Measurements from ENCODE around the gene TCOF1. TPM values are rescaled to one million over a fixed set of nuclear protein-coding genes. Genes with fewer than 3 reads are reported as not detected.

The TCOF1 gene
- total RNA-seq, 1 experiment from 2014 or later = 109 TPM

DNA sequence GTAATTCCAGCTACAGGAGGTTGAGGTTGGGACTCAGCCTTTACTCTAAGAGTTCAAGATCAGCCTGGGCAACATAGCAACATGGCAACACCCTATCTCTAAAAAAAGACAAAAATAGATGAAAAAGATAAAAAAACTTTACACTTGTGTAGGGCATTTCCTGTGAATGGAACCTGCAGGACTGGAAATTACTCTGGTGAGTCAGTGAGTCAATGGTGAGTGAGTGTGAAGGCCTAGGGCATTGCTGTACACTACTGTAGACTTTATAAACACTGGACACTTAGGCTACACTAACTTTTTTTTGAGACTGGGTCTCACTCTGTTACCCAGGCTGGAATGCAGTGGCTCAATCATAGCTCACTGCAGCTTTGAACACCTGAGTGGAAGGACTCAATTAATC is 35.3 kb upstream of the TCOF1 start:
- H3K27ac ChIP-seq (ENCODE audit: low read depth, low read length, poor library complexity, severe bottlenecking) = no peak overlapping the region

DNA sequence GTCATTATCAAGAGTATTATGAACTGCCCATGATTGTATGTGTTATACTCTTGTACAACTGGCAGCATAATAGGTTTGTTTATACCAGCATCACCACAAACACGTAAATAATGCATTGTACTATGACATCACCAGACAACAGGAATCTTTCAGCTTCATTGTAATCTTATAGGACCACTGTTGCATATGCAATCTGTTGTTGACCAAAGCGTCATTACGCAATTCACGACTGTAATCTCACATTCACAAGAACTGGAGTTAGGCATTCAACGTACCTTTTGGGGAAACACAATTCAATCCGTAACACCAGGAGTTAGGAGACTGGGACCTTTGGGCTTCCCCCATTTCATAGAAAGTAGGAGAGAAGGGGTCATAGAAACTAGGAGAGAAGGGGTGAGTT is 34.4 kb upstream of the TCOF1 start:
- POLR2A ChIA-PET (ENCODE audit: low non-redundant PET) = no interaction called here
- TF ChIP-seq, protein P1, sequence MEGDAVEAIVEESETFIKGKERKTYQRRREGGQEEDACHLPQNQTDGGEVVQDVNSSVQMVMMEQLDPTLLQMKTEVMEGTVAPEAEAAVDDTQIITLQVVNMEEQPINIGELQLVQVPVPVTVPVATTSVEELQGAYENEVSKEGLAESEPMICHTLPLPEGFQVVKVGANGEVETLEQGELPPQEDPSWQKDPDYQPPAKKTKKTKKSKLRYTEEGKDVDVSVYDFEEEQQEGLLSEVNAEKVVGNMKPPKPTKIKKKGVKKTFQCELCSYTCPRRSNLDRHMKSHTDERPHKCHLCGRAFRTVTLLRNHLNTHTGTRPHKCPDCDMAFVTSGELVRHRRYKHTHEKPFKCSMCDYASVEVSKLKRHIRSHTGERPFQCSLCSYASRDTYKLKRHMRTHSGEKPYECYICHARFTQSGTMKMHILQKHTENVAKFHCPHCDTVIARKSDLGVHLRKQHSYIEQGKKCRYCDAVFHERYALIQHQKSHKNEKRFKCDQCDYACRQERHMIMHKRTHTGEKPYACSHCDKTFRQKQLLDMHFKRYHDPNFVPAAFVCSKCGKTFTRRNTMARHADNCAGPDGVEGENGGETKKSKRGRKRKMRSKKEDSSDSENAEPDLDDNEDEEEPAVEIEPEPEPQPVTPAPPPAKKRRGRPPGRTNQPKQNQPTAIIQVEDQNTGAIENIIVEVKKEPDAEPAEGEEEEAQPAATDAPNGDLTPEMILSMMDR (conservative IDR thresholded peaks at IDR 0.05; ENCODE audit: low read depth, low read length) = no peak
- no peak for TF ChIP-seq EZH2 (IDR thresholded peaks at IDR 0.05; ENCODE audit: borderline replicate concordance, low read depth, low read length, poor library complexity, severe bottlenecking)

More for the DNA sequence above, 35.3 kb upstream of the TCOF1 start:
- H3K36me3 ChIP-seq (ENCODE audit: insufficient read depth, low read length, poor library complexity, severe bottlenecking) = no peaks in the 10 kb centered on the region
- intact Hi-C loops (cut with micrococcal nuclease; ENCODE audit: unreplicated experiment) = no loop called here
- no peaks in the 10 kb centered on the region for H3K9me3 ChIP-seq (ENCODE audit: low read depth, low read length, poor library complexity, severe bottlenecking)
- DNase-seq (ENCODE audit: low spot score) = no peak
- no peak overlapping the region for H3K4me3 ChIP-seq (ENCODE audit: low read depth, low read length, poor library complexity, severe bottlenecking)
- H3K4me1 ChIP-seq (ENCODE audit: insufficient read depth, low read length, poor library complexity, severe bottlenecking) = no peaks in the 10 kb centered on the region
- TF ChIP-seq, protein P1 (conservative IDR thresholded peaks at IDR 0.05; ENCODE audit: low read depth, low read length) = no peak
- no peak for TF ChIP-seq EZH2 (IDR thresholded peaks at IDR 0.05; ENCODE audit: borderline replicate concordance, low read depth, low read length, poor library complexity, severe bottlenecking)
- CTCF ChIA-PET = no interaction called here
- no TSS peak for BruUV-seq (replicated peaks)
- POLR2A ChIA-PET (ENCODE audit: low non-redundant PET) = no interaction called here
- H3K27me3 ChIP-seq (replicated peaks; ENCODE audit: insufficient read depth, low read depth, low read length, poor library complexity) = no peaks in the 10 kb centered on the region

DNA sequence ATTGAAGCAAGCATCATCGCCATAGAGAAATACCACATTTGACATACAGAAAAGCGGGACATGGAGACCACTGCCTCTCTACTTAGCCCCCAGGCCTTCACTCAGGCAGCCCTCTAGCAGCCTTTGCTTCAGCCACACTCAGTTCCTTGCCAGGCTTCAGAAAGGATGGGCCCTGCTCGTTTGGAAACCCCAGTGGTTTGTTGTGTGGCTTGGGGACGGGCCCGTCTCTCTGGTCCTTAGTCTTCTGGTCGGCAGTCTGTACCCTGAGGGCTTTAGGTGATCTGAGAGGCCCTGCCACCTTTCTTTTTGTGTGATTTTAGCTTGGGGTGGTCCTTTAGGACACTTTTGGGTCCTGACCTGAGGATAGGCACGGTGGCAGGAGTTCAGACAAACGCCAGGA is 33.7 kb upstream of the TCOF1 start:
- ChIA-PET CTCF (no interaction called here), POLR2A (ENCODE audit: low non-redundant PET) (no interaction called here)
- H3K4me1 ChIP-seq (ENCODE audit: insufficient read depth, low read length, poor library complexity, severe bottlenecking) = no peaks in the 10 kb centered on the region
- no peaks in the 10 kb centered on the region for H3K27me3 ChIP-seq (replicated peaks; ENCODE audit: insufficient read depth, low read depth, low read length, poor library complexity)
- H3K36me3 ChIP-seq (ENCODE audit: insufficient read depth, low read length, poor library complexity, severe bottlenecking) = no peaks in the 10 kb centered on the region
- BruUV-seq (replicated peaks) = no TSS peak
- DNase-seq (ENCODE audit: low spot score) = no peak
- H3K9me3 ChIP-seq (ENCODE audit: low read depth, low read length, poor library complexity, severe bottlenecking) = no peaks in the 10 kb centered on the region
- H3K27ac ChIP-seq (ENCODE audit: low read depth, low read length, poor library complexity, severe bottlenecking) = no peak overlapping the region
- TF ChIP-seq, protein P1 (conservative IDR thresholded peaks at IDR 0.05; ENCODE audit: low read depth, low read length) = no peak
- no peak for TF ChIP-seq EZH2 (IDR thresholded peaks at IDR 0.05; ENCODE audit: borderline replicate concordance, low read depth, low read length, poor library complexity, severe bottlenecking)
- intact Hi-C loops (cut with micrococcal nuclease; ENCODE audit: unreplicated experiment) = no loop called here
- no peak overlapping the region for H3K4me3 ChIP-seq (ENCODE audit: low read depth, low read length, poor library complexity, severe bottlenecking)

More for the DNA sequence above, 34.4 kb upstream of the TCOF1 start:
- Histone ChIP-seq H3K36me3 (ENCODE audit: insufficient read depth, low read length, poor library complexity, severe bottlenecking) (no peaks in the 10 kb centered on the region), H3K27me3 (replicated peaks; ENCODE audit: insufficient read depth, low read depth, low read length, poor library complexity) (no peaks in the 10 kb centered on the region), H3K4me1 (ENCODE audit: insufficient read depth, low read length, poor library complexity, severe bottlenecking) (no peaks in the 10 kb centered on the region), H3K4me3 (ENCODE audit: low read depth, low read length, poor library complexity, severe bottlenecking) (no peak overlapping the region), H3K27ac (ENCODE audit: low read depth, low read length, poor library complexity, severe bottlenecking) (no peak overlapping the region), H3K9me3 (ENCODE audit: low read depth, low read length, poor library complexity, severe bottlenecking) (no peaks in the 10 kb centered on the region)
- BruUV-seq (replicated peaks) = no TSS peak
- intact Hi-C loops (cut with micrococcal nuclease; ENCODE audit: unreplicated experiment) = no loop called here
- CTCF ChIA-PET = no interaction called here
- no peak for DNase-seq (ENCODE audit: low spot score)
